K562 (cell line): Measurements from ENCODE around the gene HHATL. TPM values are rescaled to one million over a fixed set of nuclear protein-coding genes. Genes with fewer than 3 reads are reported as not detected.

Experiments used
- ATAC-seq: fragments of 200-7000 bp; cut with Tn5 transposase; 3 replicates; pipeline ENCODE4 v1.9.1; 2020; ENCODE audit warnings: moderate library complexity
- BruUV-seq: library from RNA; stranded (reverse); fragments of 400-500 nt; replicated peaks from 2 replicates; lab custom pipeline; 2021; lab: Mats Ljungman, UMichigan
- CTCF ChIA-PET: fragments of 300-600 bp; formaldehyde crosslinking; extraction: SDS; loops from one replicate; lab custom pipeline; 2021; ENCODE audit warnings: low intra/inter-chr PET ratio; lab: Yijun Ruan, JAX
- POLR2A ChIA-PET: fragments of 300-600, 350-650 bp; sonication (Branson Sonifier 250); formaldehyde crosslinking; extraction: SDS; loops from one replicate; lab custom pipeline; 2021; ENCODE audit warnings: antibody characterized with exemption, inconsistent platforms; lab: Yijun Ruan, JAX
- DNase-seq, 4 experiments: peaks; one replicate each; pipeline versions ENCODE4 v3.0.0 to v3.0.0-alpha.2; 2011 to 2018; ENCODE audit warnings: low spot score in 3 of 4, mixed read lengths in 3 of 4; ENCODE audit errors: extremely low read depth in 1 of 4
- FAIRE-seq: peaks from 2 replicates; lab custom pipeline; 2011; peaks lifted over from hg19 to GRCh38; lab: Jason Lieb, UNC
- H2AFZ ChIP-seq: 2 replicates; pipeline ENCODE4 v1.6.0; 2011; ENCODE audit warnings: low read depth, low read length, control low read depth, inconsistent platforms
- H3K27ac ChIP-seq: fragments of 200-600 bp; 3 replicates; pipeline ENCODE4 v1.8.0; 2011; ENCODE audit warnings: low read depth, mild to moderate bottlenecking, control low read depth, inconsistent platforms, low read length, moderate library complexity, mixed read lengths; ENCODE audit errors: extremely low read depth
- H3K27me3 ChIP-seq, 2 experiments: fragments of 300-600 bp in 1 of 2; 2 replicates in 1 of 2; 3 replicates in 1 of 2; pipeline versions ENCODE4 v1.6.0 to v1.8.0; 2011; ENCODE audit warnings: inconsistent platforms in 2 of 2, low read length in 2 of 2, mild to moderate bottlenecking in 1 of 2, mixed read lengths in 1 of 2, moderate library complexity in 1 of 2; ENCODE audit not compliant: control insufficient read depth in 2 of 2, insufficient read depth in 2 of 2
- H3K36me3 ChIP-seq: fragments of 300-600 bp; 3 replicates; pipeline ENCODE4 v1.8.0; 2011; ENCODE audit warnings: mild to moderate bottlenecking, low read length, inconsistent platforms; ENCODE audit not compliant: control insufficient read depth, insufficient read depth
- H3K4me1 ChIP-seq, 2 experiments: fragments of 200-600 bp in 1 of 2; replicated peaks in 1 of 2; 2 replicates in 1 of 2; 3 replicates in 1 of 2; pipeline versions ENCODE4 v1.5.1 to v1.8.0; 2011; ENCODE audit warnings: inconsistent platforms in 2 of 2, low read length in 2 of 2, mild to moderate bottlenecking in 1 of 2, mixed read lengths in 1 of 2, moderate library complexity in 1 of 2; ENCODE audit not compliant: control insufficient read depth in 2 of 2, insufficient read depth in 2 of 2
- H3K4me2 ChIP-seq: 2 replicates; pipeline ENCODE4 v1.6.1; 2011; ENCODE audit warnings: low read length, control low read depth, inconsistent platforms, mixed read lengths; ENCODE audit not compliant: insufficient read depth
- H3K4me3 ChIP-seq: fragments of 200-600 bp; sonication (generic), shearing (Covaris generic); 2 replicates; pipeline ENCODE4 v1.5.1; 2016; ENCODE audit warnings: control low read depth, inconsistent platforms
- H3K79me2 ChIP-seq: fragments of 200-600 bp; 3 replicates; pipeline ENCODE4 v1.8.0; 2011; ENCODE audit warnings: low read length, inconsistent platforms; ENCODE audit not compliant: control insufficient read depth, insufficient read depth
- H3K9ac ChIP-seq, 2 experiments: 2 replicates each; pipeline versions ENCODE4 v1.6.0 to v1.6.1; 2011; ENCODE audit warnings: low read depth in 2 of 2, low read length in 2 of 2, control low read depth in 1 of 2, inconsistent platforms in 1 of 2, mild to moderate bottlenecking in 1 of 2, mixed read lengths in 1 of 2; ENCODE audit not compliant: insufficient read depth in 1 of 2
- H3K9me1 ChIP-seq: one replicate; pipeline ENCODE4 v1.6.0; 2011; ENCODE audit warnings: inconsistent platforms, mild to moderate bottlenecking, low read length, moderate library complexity; ENCODE audit not compliant: control insufficient read depth, insufficient read depth
- H3K9me3 ChIP-seq: replicated peaks from 2 replicates; pipeline ENCODE4 v1.5.1; 2011; ENCODE audit warnings: low read depth, low read length, inconsistent platforms; ENCODE audit not compliant: control insufficient read depth, insufficient read depth
- H4K20me1 ChIP-seq: replicated peaks from 2 replicates; pipeline ENCODE4 v1.6.1; 2011; ENCODE audit warnings: low read length, inconsistent platforms, mixed read lengths; ENCODE audit not compliant: control insufficient read depth, insufficient read depth
- WGBS: fragments of 100-300 bp; shearing (Covaris generic); methylation state at CpG from one replicate; pipeline ENCODE4 v1.1.6; 2016; ENCODE audit warnings: low coverage, mixed read lengths; ENCODE audit not compliant: insufficient coverage; ENCODE audit errors: missing lambda C conversion rate; 5-methylcytosine and 5-hydroxymethylcytosine counted together
- in situ Hi-C: fragments of 300-500 bp; cut with MboI; formaldehyde crosslinking; loops from 4 replicates; pipeline ENCODE4 v1.15.0; 2018; ENCODE audit warnings: inconsistent platforms, mixed read lengths
- intact Hi-C: fragments of 100-400 bp; cut with micrococcal nuclease; formaldehyde crosslinking; loops from 2 replicates; pipeline ENCODE4 v1.14.2; 2022
- polyA plus RNA-seq, 8 experiments: library from polyadenylated mRNA; depleted of rRNA in 4 of 8; stranded (reverse) in 5 of 8; unstranded in 3 of 8; fragments of >200 nt; fragmentation: Nextera tagmentation in 2 of 8; fragmentation: Illumina TruSeq in 1 of 8; extraction: Ambion mirVana in 2 of 8; extraction: Trizol in 1 of 8; gene quantifications; 2 replicates each; pipeline versions ENCODE4 v1.2.1 to v1.2.3, GENCODE V29; 2011 to 2014; ENCODE audit warnings: inconsistent platforms in 1 of 8, missing spikeins in 1 of 8
- total RNA-seq, 7 experiments: library from RNA; depleted of rRNA in 6 of 7; stranded (reverse); fragments of >200 nt in 6 of 7; fragmentation: Illumina TruSeq in 2 of 7; extraction: Trizol in 2 of 7; gene quantifications; 2 replicates each; pipeline versions ENCODE4 v1.2.1 to v1.2.3, GENCODE V29; 2011 to 2021; ENCODE audit warnings: low replicate concordance in 1 of 7
- TF ChIP-seq, protein P1 (sequence below): fragments of 450-650 bp; formaldehyde crosslinking; IDR thresholded peaks from 2 replicates; pipeline ENCODE4 v1.4.0; 2020; ENCODE audit warnings: mild to moderate bottlenecking, moderate library complexity
- TF ChIP-seq, protein P2 (sequence below), 3 experiments: IDR thresholded peaks in 2 of 3; conservative IDR thresholded peaks in 1 of 3; 2 replicates each; pipeline ENCODE4 v1.5.1; 2011 to 2012; ENCODE audit warnings: low read length in 3 of 3, mild to moderate bottlenecking in 3 of 3, control low read depth in 2 of 3, improper control_type of control experiment in 1 of 3, inconsistent platforms in 1 of 3, low read depth in 1 of 3, mixed read lengths in 1 of 3, moderate library complexity in 1 of 3; ENCODE audit not compliant: insufficient read depth in 2 of 3

HHATL gene
- total and polyA plus RNA-seq, 9 of the 15 experiments (the other 6 are each of a cell fraction or from before 2014, with no cell fraction given) = not detected

DNA sequence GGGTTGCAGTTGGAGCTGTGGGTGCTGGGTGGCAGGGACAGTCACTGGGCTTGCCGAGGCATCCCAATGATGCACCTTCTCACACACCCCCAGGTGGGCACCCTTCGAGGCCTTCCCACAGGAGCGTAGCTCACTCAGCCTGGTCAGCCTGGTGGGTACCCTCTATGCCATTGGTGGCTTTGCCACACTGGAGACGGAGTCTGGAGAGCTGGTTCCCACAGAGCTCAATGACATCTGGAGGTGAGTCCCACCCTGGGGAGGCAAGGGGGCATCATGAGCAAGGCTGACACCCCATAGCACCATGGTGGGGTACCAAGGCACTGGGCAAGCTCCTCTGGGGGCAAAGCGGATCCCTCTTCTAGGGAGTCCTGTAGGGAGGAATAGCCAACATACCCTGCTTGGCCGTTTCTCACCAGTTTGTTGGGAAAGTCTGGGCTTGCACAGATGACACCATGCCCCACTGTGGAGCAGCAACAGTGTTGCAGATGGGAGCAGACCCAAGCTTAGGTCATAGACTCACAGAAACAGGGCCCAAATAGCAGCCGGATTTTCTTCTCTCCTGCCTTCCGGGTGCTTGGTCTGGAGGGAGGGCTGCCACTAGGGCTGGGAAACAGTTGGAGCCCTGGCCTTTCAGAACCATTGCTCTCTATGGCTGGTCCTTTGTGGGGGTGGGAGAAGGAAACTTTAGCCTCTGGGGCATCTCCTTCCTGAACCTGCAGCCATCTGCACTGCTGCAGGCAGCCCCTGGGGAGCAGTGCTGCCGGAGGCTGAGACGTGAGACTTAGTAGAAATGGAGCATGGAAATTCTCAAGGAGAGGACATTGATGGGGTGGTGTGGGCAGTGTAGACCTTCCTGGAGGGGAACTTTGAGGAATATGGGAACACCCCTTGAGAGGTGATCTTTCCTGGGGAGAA is 11.6 kb downstream of the HHATL start:
- Histone ChIP-seq H3K27me3 (peaks cover 24 to 72% of the 10 kb centered on the region in 2 experiments), H3K79me2 (no peaks in the 10 kb centered on the region), H4K20me1 (peaks cover 19% of the 10 kb centered on the region; the same call in 1 of the 2 replicates), H3K9me1 (peaks cover 5% of the 10 kb centered on the region), H3K4me1 (peaks cover 0 to 13% of the 10 kb centered on the region in 2 experiments; a peak in 2 of 5 replicates)
- in situ Hi-C loops = no loop called here
- TF ChIP-seq, protein P1, sequence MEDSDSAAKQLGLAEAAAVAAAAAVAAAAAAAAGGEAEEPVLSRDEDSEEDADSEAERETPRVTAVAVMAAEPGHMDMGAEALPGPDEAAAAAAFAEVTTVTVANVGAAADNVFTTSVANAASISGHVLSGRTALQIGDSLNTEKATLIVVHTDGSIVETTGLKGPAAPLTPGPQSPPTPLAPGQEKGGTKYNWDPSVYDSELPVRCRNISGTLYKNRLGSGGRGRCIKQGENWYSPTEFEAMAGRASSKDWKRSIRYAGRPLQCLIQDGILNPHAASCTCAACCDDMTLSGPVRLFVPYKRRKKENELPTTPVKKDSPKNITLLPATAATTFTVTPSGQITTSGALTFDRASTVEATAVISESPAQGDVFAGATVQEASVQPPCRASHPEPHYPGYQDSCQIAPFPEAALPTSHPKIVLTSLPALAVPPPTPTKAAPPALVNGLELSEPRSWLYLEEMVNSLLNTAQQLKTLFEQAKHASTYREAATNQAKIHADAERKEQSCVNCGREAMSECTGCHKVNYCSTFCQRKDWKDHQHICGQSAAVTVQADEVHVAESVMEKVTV (CRISPR knock-in tag) = no peak
- TF ChIP-seq, protein P2, sequence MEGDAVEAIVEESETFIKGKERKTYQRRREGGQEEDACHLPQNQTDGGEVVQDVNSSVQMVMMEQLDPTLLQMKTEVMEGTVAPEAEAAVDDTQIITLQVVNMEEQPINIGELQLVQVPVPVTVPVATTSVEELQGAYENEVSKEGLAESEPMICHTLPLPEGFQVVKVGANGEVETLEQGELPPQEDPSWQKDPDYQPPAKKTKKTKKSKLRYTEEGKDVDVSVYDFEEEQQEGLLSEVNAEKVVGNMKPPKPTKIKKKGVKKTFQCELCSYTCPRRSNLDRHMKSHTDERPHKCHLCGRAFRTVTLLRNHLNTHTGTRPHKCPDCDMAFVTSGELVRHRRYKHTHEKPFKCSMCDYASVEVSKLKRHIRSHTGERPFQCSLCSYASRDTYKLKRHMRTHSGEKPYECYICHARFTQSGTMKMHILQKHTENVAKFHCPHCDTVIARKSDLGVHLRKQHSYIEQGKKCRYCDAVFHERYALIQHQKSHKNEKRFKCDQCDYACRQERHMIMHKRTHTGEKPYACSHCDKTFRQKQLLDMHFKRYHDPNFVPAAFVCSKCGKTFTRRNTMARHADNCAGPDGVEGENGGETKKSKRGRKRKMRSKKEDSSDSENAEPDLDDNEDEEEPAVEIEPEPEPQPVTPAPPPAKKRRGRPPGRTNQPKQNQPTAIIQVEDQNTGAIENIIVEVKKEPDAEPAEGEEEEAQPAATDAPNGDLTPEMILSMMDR (IDR thresholded peaks at IDR 0.05 in 2 of 3, conservative IDR thresholded peaks at IDR 0.05 in 1 of 3; ENCODE audit: insufficient read depth in 2 of 3, low read depth in 1 of 3, low read length in 3 of 3) = peak in 1 of 3 experiments; percentile 19; a peak in 1 of 6 replicates
- TF ChIP-seq, all 486 proteins: peak for 1
- H3K9ac ChIP-seq = no peak overlapping the region
- no peaks in the 10 kb centered on the region for H3K9me3 ChIP-seq
- DNase-seq (no peak), ATAC-seq (peak; percentile 46), FAIRE-seq (no peak)
- intact Hi-C loops = no loop called here
- ChIA-PET CTCF (interaction anchor here (0.6 kb wide), 1 partner anchor 87 kb away, joined by 4 read pairs; no protein-coding TSS in a partner anchor), POLR2A (interaction anchor here (0.6 kb wide), 1 partner anchor 52 kb away, joined by 4 read pairs; no protein-coding TSS in a partner anchor)
- no peak overlapping the region for H3K4me2 ChIP-seq
- H3K36me3 ChIP-seq = no peaks in the 10 kb centered on the region
- WGBS = under 1% methylated on average over 10 of the region's 10 CpGs
- H3K4me3 ChIP-seq = no peak overlapping the region
- H3K27ac ChIP-seq = no peak overlapping the region
- no TSS peak for BruUV-seq
- H2AFZ ChIP-seq = no peak overlapping the region
